ENCODE results near the gene CST9L. TPM values are rescaled to one million over a fixed set of nuclear protein-coding genes. Genes with fewer than 3 reads are reported as not detected.
A peak's percentile ranks its signal among the peaks of the same experiment; 100 is the strongest.

CST9L gene, protein sequence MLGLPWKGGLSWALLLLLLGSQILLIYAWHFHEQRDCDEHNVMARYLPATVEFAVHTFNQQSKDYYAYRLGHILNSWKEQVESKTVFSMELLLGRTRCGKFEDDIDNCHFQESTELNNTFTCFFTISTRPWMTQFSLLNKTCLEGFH
- not detected for total RNA-seq

DNA sequence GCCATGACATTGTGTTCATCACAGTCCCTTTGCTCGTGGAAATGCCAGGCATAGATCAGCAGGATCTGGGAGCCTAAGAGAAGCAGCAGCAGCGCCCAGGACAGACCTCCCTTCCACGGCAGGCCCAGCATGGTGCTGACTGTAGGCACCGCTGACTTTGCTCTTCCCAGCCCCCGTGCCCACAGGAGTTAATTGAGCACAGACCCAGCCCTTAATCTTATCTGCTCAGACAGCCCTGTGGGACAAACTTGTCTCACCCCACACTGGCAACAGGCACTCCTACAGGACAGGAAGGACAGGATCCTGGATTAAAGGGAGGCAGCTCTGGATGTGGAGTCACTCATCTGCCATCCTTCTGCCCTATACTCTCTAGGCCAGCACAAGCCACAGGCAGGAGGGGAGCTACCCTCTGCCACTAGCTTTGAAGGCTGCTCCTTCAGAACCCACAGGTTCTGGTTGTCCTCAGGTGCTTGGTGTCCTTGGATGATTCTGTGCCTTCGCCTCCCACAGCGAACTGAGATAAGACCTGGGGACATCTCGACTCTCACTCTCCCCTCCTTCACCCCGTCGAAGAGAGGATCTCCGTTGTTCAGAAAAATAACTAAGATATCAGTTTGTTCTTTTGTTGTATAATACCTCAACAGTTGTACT is at the start of gene CST9L:
TSS of gene CST9L (minus strand) at position 165 of the 651 bp plus-strand sequence. CDS start at position 131, 34 bp downstream.
- peak in 1 of 2 donors; percentile 62 for DNase-seq (ENCODE audit: low spot score in 2 of 2)
- WGBS, 2 donors = 72 to 80% methylated on average over 9 to 11 of the region's 11 CpGs
- intact Hi-C loops (cut with DNase I; ENCODE audit: low total_unique reads) = no loop called here
- no peak within 1 kb of the TSS for H3K4me3 ChIP-seq (ENCODE audit: low read depth, poor library complexity, severe bottlenecking)
- TF ChIP-seq CTCF (IDR thresholded peaks at IDR 0.05) (no peak), POLR2A (IDR thresholded peaks at IDR 0.05) (no peak)

DNA sequence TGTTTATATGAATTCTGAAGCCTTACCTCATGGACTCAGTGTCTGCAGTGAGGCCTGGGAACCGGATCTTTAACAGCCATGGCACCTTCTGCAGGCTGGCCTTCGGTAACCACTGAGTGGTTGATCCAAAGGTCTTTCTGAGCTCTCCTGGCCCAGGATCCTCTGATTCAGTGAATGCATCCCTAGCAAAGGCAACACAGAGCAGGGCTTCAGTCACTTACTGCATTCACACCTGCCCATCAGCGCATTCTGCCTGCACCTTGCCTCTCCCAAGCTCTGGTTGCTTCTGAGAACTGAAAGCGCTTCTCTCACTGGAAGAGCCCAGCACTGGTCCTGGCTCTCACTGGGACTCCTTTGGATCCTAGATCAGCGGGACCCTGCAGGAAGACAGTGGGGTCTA is 45.9 kb upstream of the CST9L start:
- WGBS, 2 donors = 86 to 92% methylated on average over 5 of the region's 5 CpGs
- intact Hi-C loops (cut with DNase I; ENCODE audit: low total_unique reads) = no loop called here
- H3K4me3 ChIP-seq (ENCODE audit: low read depth, poor library complexity, severe bottlenecking) = no peak overlapping the region
- TF ChIP-seq CTCF (IDR thresholded peaks at IDR 0.05) (no peak), POLR2A (IDR thresholded peaks at IDR 0.05) (no peak)
- DNase-seq (ENCODE audit: low spot score in 2 of 2) = no peak

DNA sequence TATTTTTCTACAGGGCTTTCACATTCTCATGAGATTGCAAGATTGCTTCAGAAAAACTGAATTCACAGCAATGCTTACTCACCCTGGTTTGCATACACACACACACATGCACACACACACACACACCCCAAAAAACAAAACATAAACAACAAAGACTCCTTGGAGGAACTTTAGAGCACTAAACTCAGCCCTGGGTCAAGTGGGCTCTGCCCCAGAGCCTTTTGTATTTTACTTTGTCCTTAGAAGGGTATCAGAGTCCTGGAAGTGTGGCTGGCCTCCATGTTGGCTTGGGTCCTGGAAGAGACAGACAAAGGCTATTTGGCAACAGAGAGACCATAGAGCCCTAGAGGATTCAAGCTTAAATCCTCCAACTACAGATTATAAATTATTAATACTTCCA is 45.4 kb upstream of the CST9L start:
- peak in 1 of 2 donors; percentile 82 for DNase-seq (ENCODE audit: low spot score in 2 of 2)

DNA sequence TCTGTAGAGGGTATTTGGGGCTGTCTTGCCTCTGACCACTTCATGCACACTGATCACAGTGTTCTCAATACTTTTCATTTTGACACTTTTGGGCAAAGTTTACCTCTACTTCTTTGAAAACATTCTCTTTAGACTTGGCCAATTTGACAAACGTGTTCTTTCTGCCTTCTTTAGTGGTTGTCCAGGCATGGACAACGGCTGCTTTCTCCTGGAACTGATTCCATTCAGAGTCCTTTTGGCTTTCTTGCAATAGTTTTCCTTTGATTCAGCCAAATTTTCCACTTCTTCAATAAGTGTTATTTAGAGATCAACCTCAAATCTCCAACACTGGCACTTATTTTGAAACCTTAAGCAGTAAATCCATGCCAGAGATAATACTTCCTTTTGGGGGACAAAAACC is 44.1 kb upstream of the CST9L start:
- TF ChIP-seq CTCF (IDR thresholded peaks at IDR 0.05) = no peak
- no peak for TF ChIP-seq POLR2A (IDR thresholded peaks at IDR 0.05)
- no peak for DNase-seq (ENCODE audit: low spot score in 2 of 2)
- no peak overlapping the region for H3K4me3 ChIP-seq (ENCODE audit: low read depth, poor library complexity, severe bottlenecking)
- intact Hi-C loops (cut with DNase I; ENCODE audit: low total_unique reads) = no loop called here
- 60 to 65% methylated on average over 2 of the region's 2 CpGs for WGBS, 2 donors

More for the DNA sequence above, 45.4 kb upstream of the CST9L start:
- TF ChIP-seq CTCF (IDR thresholded peaks at IDR 0.05) = no peak
- TF ChIP-seq POLR2A (IDR thresholded peaks at IDR 0.05) = no peak
- no peak overlapping the region for H3K4me3 ChIP-seq (ENCODE audit: low read depth, poor library complexity, severe bottlenecking)
- intact Hi-C loops (cut with DNase I; ENCODE audit: low total_unique reads) = no loop called here

- intact Hi-C loops (cut with DNase I; ENCODE audit: low total_unique reads) = loop anchor here (5.0 kb wide), 1 partner anchor 167 kb away; no protein-coding TSS in a partner anchor
- WGBS, 2 donors = 88 to 89% methylated on average over 5 of the region's 5 CpGs
Measured at GRCh38 chr20:23609486-23610109, 41.3 kb upstream of the CST9L start.

More at GRCh38 chr20:23609486-23610109, 41.3 kb upstream of the CST9L start:
- no peak overlapping the region for H3K4me3 ChIP-seq (ENCODE audit: low read depth, poor library complexity, severe bottlenecking)
- no peak for DNase-seq (ENCODE audit: low spot score in 2 of 2)
- no peak for TF ChIP-seq POLR2A (IDR thresholded peaks at IDR 0.05)
- no peak for TF ChIP-seq CTCF (IDR thresholded peaks at IDR 0.05)

Measured in lower leg skin (tissue), 4 donors.